A673 (cell line): ENCODE results near the gene GCNT4.

Experiments
- CTCF ChIP-seq: fragments of 300-800, 200-600 bp; sonication (generic); conservative IDR thresholded peaks from 2 replicates; pipeline ENCODE4 v1.5.1; 2017; ENCODE audit warnings: low read depth, mild to moderate bottlenecking, antibody characterized with exemption, low read length, moderate library complexity, mixed read lengths
- EZH2 ChIP-seq: fragments of 200-600 bp; sonication (generic); IDR thresholded peaks from 2 replicates; pipeline ENCODE4 v1.6.1; 2017; ENCODE audit warnings: borderline replicate concordance, low read depth, mild to moderate bottlenecking, mixed read lengths, antibody characterized with exemption, low read length; ENCODE audit not compliant: poor library complexity, severe bottlenecking

DNA sequence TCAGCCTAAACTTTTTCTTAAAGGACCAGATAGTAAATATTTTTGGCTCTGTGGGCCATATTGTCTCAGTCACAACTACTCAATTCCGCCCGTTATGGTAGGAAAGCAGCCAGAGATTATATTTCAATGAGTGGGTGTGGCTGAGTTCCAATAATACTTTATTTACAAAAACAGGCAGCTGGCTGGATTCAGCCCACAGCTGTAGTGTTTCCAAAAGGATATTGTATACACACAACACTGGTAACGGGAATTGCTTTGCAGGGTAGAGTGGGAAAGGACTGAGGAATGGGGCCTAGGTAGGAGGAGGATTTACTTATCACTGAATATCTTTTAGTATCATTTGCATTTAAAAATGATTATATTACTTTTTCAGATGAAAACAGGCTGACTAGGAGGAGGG, 21.0 kb downstream of the GCNT4 start:
- no peak for TF ChIP-seq CTCF
- TF ChIP-seq EZH2 = no peak
